Left ventricle myocardium inferior (tissue), 1 donor: ENCODE measurements around the gene CLDN4. TPM values are rescaled to one million over a fixed set of nuclear protein-coding genes. Genes with fewer than 3 reads are reported as not detected.

Experiments used
- DNase-seq: peaks from one replicate; pipeline ENCODE4 v3.0.0-alpha.2; 2020
- H3K27ac ChIP-seq: fragments of 200-600 bp; replicated peaks from 2 replicates; pipeline ENCODE4 v1.8.0; 2021
- H3K27me3 ChIP-seq: fragments of 200-600 bp; 2 replicates; pipeline ENCODE4 v1.8.0; 2021; ENCODE audit warnings: low read depth
- H3K36me3 ChIP-seq: fragments of 200-600 bp; 2 replicates; pipeline ENCODE4 v1.8.0; 2021
- H3K4me1 ChIP-seq: fragments of 200-600 bp; 2 replicates; pipeline ENCODE4 v1.8.0; 2021
- H3K4me3 ChIP-seq: fragments of 200-600 bp; 2 replicates; pipeline ENCODE4 v1.8.0; 2021; ENCODE audit warnings: mild to moderate bottlenecking, moderate library complexity
- H3K9me3 ChIP-seq: fragments of 200-600 bp; replicated peaks from 2 replicates; pipeline ENCODE4 v1.8.0; 2021
- CTCF ChIP-seq: fragments of 200-600 bp; IDR thresholded peaks from 2 replicates; pipeline ENCODE4 v1.8.0; 2021; ENCODE audit warnings: antibody characterized with exemption, mild to moderate bottlenecking, borderline replicate concordance
- intact Hi-C: fragments of 100-400 bp; cut with micrococcal nuclease; formaldehyde crosslinking; loops from one replicate; pipeline ENCODE4 v1.11.0; 2022
- total RNA-seq: library from RNA; stranded (reverse); fragmentation: NEBNext Ultra II Directional; extraction: Animal tissue kit (Norgen Biotek cat#: 25700); gene quantifications from one replicate; pipeline ENCODE4 v1.2.1, GENCODE V29; 2021
- donor health status: DM: no; HTN: yes; CAD: no; lungs with severe emphysema.

The CLDN4 gene
- total RNA-seq, 1 donor from 2014 or later: 0.27 TPM

GRCh38 chr7:73851410-73852338, 20.9 kb downstream of the CLDN4 start:
- Histone ChIP-seq H3K4me1 (peaks cover 12% of the 10 kb centered on the region), H3K36me3 (no peaks in the 10 kb centered on the region), H3K27me3 (peaks cover 36% of the 10 kb centered on the region), H3K4me3 (no peak overlapping the region), H3K9me3 (no peaks in the 10 kb centered on the region), H3K27ac (peak overlapping the region; percentile 66)
- intact Hi-C loops: loop anchor here (5.0 kb wide), 1 partner anchor 39 kb away; no protein-coding TSS in a partner anchor
- no peak for DNase-seq
- TF ChIP-seq CTCF: no peak

- no peak for TF ChIP-seq CTCF
- DNase-seq: no peak
- H3K36me3 ChIP-seq: no peaks in the 10 kb centered on the region
- no peak overlapping the region for H3K4me3 ChIP-seq
- intact Hi-C loops: loop anchor here (5.0 kb wide), 1 partner anchor 40 kb away; no protein-coding TSS in a partner anchor
- peaks cover 43% of the 10 kb centered on the region for H3K27me3 ChIP-seq
- no peaks in the 10 kb centered on the region for H3K9me3 ChIP-seq
- peaks cover 12% of the 10 kb centered on the region for H3K4me1 ChIP-seq
- no peak overlapping the region for H3K27ac ChIP-seq
Observed at GRCh38 chr7:73852500-73852899, 21.7 kb downstream of the CLDN4 start.

- intact Hi-C loops: no loop called here
- DNase-seq: no peak
- TF ChIP-seq CTCF: no peak
Observed at GRCh38 chr7:73856941-73857340, 26.1 kb downstream of the CLDN4 start.

GRCh38 chr7:73858807-73859206, 28.0 kb downstream of the CLDN4 start:
- no peak for TF ChIP-seq CTCF
- Histone ChIP-seq H3K4me3 (no peak overlapping the region), H3K36me3 (no peaks in the 10 kb centered on the region), H3K27me3 (peaks cover 33% of the 10 kb centered on the region), H3K9me3 (no peaks in the 10 kb centered on the region), H3K4me1 (no peaks in the 10 kb centered on the region), H3K27ac (no peak overlapping the region)
- DNase-seq: no peak
- intact Hi-C loops: no loop called here

More at GRCh38 chr7:73856941-73857340, 26.1 kb downstream of the CLDN4 start:
- Histone ChIP-seq H3K4me3 (no peak overlapping the region), H3K27ac (no peak overlapping the region), H3K4me1 (no peaks in the 10 kb centered on the region), H3K36me3 (no peaks in the 10 kb centered on the region), H3K9me3 (no peaks in the 10 kb centered on the region), H3K27me3 (peaks cover 49% of the 10 kb centered on the region)

- DNase-seq: no peak
- intact Hi-C loops: loop anchor here (10.0 kb wide), 1 partner anchor 164 kb away; the partner anchor contains the start of gene ELN
- no peak within 1 kb of the TSS for H3K27ac ChIP-seq
- no peak for TF ChIP-seq CTCF
- H3K9me3 ChIP-seq: no peaks in the 10 kb centered on the region
- H3K4me1 ChIP-seq: no peaks in the 10 kb centered on the region
- H3K4me3 ChIP-seq: no peak within 1 kb of the TSS
- H3K27me3 ChIP-seq: peaks cover 19% of the 10 kb centered on the region
- no peaks in the 10 kb centered on the region for H3K36me3 ChIP-seq
Observed at GRCh38 chr7:73860859-73861258, 30.1 kb downstream of the CLDN4 start, which contains the start of gene TMEM270. Gene TMEM270 (plus strand): TSS chr7:73861159. CDS start chr7:73861195, 36 bp downstream.
